HG03432 (cell line): Measurements from ENCODE around the gene TMEM178A.

Source experiments
- ATAC-seq: cut with Tn5 transposase; IDR thresholded peaks from one replicate; pipeline ENCODE4 v1.9.1; 2021; ENCODE audit warnings: mild to moderate bottlenecking, moderate library complexity; ENCODE audit not compliant: unreplicated experiment

The TMEM178A gene

GRCh38 chr2:39736640-39737039, 70.9 kb downstream of the TMEM178A start:
- ATAC-seq = no peak

GRCh38 chr2:39737661-39738060, 71.9 kb downstream of the TMEM178A start:
- no peak for ATAC-seq

GRCh38 chr2:39738936-39739335, 73.2 kb downstream of the TMEM178A start:
- no peak for ATAC-seq

GRCh38 chr2:39739386-39739785, 73.7 kb downstream of the TMEM178A start:
- ATAC-seq = no peak

GRCh38 chr2:39741871-39742270, 76.2 kb downstream of the TMEM178A start:
- no peak for ATAC-seq

- ATAC-seq = no peak
These were observed 77.6 kb downstream of the TMEM178A start for GRCh38 chr2:39743269-39743776.

GRCh38 chr2:39755466-39755865, 89.7 kb downstream of the TMEM178A start:
- no peak for ATAC-seq

GRCh38 chr2:39757156-39757555, 91.4 kb downstream of the TMEM178A start:
- ATAC-seq = no peak

GRCh38 chr2:39762448-39762847, 96.7 kb downstream of the TMEM178A start:
- ATAC-seq = no peak
